RWPE1 (cell line): ENCODE data around the gene CXorf65.

Source experiments
- CTCF ChIA-PET: fragments of 350-600 bp; sonication (Branson Sonifier 250); formaldehyde crosslinking; extraction: SDS; loops from one replicate; lab custom pipeline; 2021; lab: Yijun Ruan, JAX
- POLR2A ChIA-PET: fragments of 400-600 bp; formaldehyde crosslinking; extraction: SDS; loops from one replicate; lab custom pipeline; 2020; ENCODE audit warnings: antibody characterized with exemption; ENCODE audit not compliant: low non-redundant PET; lab: Yijun Ruan, JAX
- DNase-seq: peaks from one replicate; pipeline ENCODE4 v3.0.0; 2012; ENCODE audit warnings: low spot score
- H3K27ac ChIP-seq: fragments of 450-650 bp; 2 replicates; pipeline ENCODE4 v1.5.1; 2017
- TF ChIP-seq, protein P1 (sequence below): fragments of 450-650 bp; conservative IDR thresholded peaks from 2 replicates; pipeline ENCODE4 v1.5.1; 2017; ENCODE audit warnings: low read depth, mild to moderate bottlenecking

The CXorf65 gene

GRCh38 chrX:71106427-71106826 lies at the start of gene CXorf65:
CXorf65 (minus strand) TSS chrX:71106740; CDS start chrX:71106556, 184 bp downstream.
- TF ChIP-seq, protein P1, sequence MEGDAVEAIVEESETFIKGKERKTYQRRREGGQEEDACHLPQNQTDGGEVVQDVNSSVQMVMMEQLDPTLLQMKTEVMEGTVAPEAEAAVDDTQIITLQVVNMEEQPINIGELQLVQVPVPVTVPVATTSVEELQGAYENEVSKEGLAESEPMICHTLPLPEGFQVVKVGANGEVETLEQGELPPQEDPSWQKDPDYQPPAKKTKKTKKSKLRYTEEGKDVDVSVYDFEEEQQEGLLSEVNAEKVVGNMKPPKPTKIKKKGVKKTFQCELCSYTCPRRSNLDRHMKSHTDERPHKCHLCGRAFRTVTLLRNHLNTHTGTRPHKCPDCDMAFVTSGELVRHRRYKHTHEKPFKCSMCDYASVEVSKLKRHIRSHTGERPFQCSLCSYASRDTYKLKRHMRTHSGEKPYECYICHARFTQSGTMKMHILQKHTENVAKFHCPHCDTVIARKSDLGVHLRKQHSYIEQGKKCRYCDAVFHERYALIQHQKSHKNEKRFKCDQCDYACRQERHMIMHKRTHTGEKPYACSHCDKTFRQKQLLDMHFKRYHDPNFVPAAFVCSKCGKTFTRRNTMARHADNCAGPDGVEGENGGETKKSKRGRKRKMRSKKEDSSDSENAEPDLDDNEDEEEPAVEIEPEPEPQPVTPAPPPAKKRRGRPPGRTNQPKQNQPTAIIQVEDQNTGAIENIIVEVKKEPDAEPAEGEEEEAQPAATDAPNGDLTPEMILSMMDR = no peak
- ChIA-PET CTCF (interaction anchor here (0.5 kb wide), 1 partner anchor 26 kb away, joined by 3 read pairs; no protein-coding TSS in a partner anchor), POLR2A (no interaction called here)
- no peak within 1 kb of the TSS for H3K27ac ChIP-seq
- no peak for DNase-seq

DNA sequence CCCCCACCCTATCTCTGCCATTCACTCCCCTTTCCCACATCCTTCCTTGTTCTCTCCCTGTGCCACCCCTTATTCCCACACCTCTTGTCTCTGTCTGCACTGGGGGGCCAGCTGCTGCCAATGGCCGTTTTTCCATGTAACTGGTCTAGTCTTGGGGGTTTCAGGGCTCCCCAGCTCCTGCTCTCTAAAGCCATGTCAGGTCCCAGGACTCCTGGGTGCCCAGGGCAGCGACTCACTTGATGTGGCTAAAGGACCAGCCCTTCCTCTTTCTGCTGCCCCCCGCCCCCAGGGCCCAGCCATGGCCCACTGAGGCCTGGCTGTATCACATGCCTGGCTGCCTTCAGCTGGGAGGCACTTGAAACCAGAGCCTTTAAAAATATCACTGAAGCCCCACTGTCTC lies 48.1 kb upstream of the CXorf65 start:
- POLR2A ChIA-PET = no interaction called here
- TF ChIP-seq, protein P1 = no peak
- CTCF ChIA-PET = no interaction called here
- DNase-seq = no peak
- H3K27ac ChIP-seq = no peak overlapping the region

DNA sequence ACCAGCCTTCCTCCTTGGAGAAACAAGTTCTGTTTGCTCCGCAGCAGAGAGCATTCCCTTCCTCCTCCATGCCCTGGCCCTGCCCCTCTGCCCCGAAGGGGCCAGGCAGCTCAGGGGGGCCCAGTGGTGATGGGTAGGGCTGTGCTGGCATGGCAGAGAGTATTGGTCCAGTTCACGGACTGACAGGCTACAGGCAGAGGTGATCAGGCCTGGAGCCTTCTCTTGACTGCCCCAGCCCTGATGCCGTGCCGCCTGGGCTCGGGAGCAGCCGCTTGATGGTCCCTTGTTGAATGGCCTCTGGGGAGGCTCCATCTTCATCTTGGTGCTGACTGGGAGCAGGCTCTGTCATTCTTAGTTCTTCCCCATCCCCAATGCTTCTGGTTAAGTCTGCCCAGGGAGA lies 47.7 kb upstream of the CXorf65 start:
- ChIA-PET CTCF (no interaction called here), POLR2A (no interaction called here)
- TF ChIP-seq, protein P1 = no peak
- no peak overlapping the region for H3K27ac ChIP-seq
- no peak for DNase-seq

GRCh38 chrX:71151366-71151765 lies 44.8 kb upstream of the CXorf65 start:
- ChIA-PET CTCF (interaction anchor here (0.7 kb wide), 1 partner anchor 77 kb away, joined by 5 read pairs; no protein-coding TSS in a partner anchor), POLR2A (no interaction called here)
- DNase-seq = no peak
- H3K27ac ChIP-seq = no peak overlapping the region
- TF ChIP-seq, protein P1 = no peak

DNA sequence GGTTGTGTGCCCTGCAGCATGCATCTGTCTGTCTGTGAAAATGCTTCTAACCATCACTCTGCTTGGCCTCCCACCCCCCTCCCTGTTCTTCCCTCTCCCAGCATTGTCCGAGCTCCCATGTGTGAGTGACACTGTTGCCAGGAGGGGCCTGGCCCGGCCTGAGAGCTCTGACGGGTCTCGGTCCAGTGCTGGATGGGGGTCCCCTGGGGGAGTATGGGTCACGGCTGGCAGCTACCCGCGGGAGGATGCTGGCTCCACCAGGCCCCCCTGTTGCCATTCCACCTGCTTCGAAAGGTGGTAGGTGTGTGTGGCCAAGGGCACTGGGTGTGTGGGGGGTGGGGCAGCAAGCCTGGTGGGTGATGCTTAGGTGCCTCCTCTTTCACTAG lies 41.7 kb upstream of the CXorf65 start:
- TF ChIP-seq, protein P1 = no peak
- DNase-seq = no peak
- no peak overlapping the region for H3K27ac ChIP-seq
- CTCF ChIA-PET = interaction anchor here (0.8 kb wide), 1 partner anchor 20 kb away, joined by 4 read pairs; no protein-coding TSS in a partner anchor
- POLR2A ChIA-PET = no interaction called here

GRCh38 chrX:71147496-71148277 lies 41.1 kb upstream of the CXorf65 start:
- DNase-seq = no peak
- POLR2A ChIA-PET = no interaction called here
- CTCF ChIA-PET = no interaction called here
- TF ChIP-seq, protein P1 = no peak
- H3K27ac ChIP-seq = no peak overlapping the region
